Neural crest cell (in vitro differentiated cells): ENCODE measurements around the gene ATPAF2. TPM values are rescaled to one million over a fixed set of nuclear protein-coding genes. Genes with fewer than 3 reads are reported as not detected.

ENCODE experiments used
- DNase-seq: peaks from one replicate; pipeline ENCODE4 v3.0.0; 2021; ENCODE audit warnings: low read depth, mixed read lengths, low spot score
- H3K27ac Mint-ChIP-seq: one replicate; pipeline ENCODE4 v1.8.0; 2021; ENCODE audit warnings: mild to moderate bottlenecking, mixed read lengths; ENCODE audit not compliant: unreplicated experiment
- H3K27me3 Mint-ChIP-seq: 2 replicates; pipeline ENCODE4 v1.8.0; 2021; ENCODE audit warnings: low read depth, mild to moderate bottlenecking, mixed read lengths
- H3K36me3 Mint-ChIP-seq: 2 replicates; pipeline ENCODE4 v1.8.0; 2021; ENCODE audit warnings: low read depth, mild to moderate bottlenecking, mixed read lengths
- H3K4me1 Mint-ChIP-seq: 2 replicates; pipeline ENCODE4 v1.8.0; 2021; ENCODE audit warnings: mixed read lengths
- H3K4me3 Mint-ChIP-seq: one replicate; pipeline ENCODE4 v1.8.0; 2021; ENCODE audit warnings: mild to moderate bottlenecking, mixed read lengths
- H3K9me3 Mint-ChIP-seq: 2 replicates; pipeline ENCODE4 v1.8.0; 2021; ENCODE audit warnings: mixed read lengths
- CTCF ChIP-seq: fragments of 200-600 bp; sonication (generic); conservative IDR thresholded peaks from 2 replicates; pipeline ENCODE4 v1.5.0; 2021; ENCODE audit warnings: antibody characterized with exemption, mild to moderate bottlenecking
- total RNA-seq: library from RNA; stranded (reverse); gene quantifications from 2 replicates; pipeline ENCODE4 v1.2.1, GENCODE V29; 2021

The ATPAF2 gene
- total RNA-seq, 1 donor from 2014 or later = 23.1 TPM

DNA sequence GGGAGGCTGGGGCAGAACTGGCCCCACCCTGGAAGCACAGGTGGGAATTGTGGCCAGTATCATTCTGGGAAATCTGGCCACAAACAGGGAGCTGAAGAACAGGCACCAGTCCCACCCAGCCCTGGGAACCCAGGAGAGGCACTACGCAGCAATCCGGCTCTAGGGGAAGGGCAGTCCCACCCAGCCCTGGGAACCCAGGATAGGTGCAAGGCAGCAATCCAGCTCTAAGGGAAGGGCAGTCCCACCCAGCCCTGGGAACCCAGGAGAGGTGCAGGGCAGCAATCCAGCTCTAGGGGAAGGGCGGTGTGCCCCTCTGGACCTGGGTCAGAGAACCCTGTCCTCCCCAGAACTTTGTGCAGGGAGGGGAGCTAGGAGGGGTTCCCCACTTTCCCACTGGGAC, 59.2 kb downstream of the ATPAF2 start:
- no peak overlapping the region for H3K4me3 Mint-ChIP-seq
- H3K36me3 Mint-ChIP-seq = no peaks in the 10 kb centered on the region
- H3K27me3 Mint-ChIP-seq = no peaks in the 10 kb centered on the region
- no peaks in the 10 kb centered on the region for H3K4me1 Mint-ChIP-seq
- no peak for TF ChIP-seq CTCF
- no peak overlapping the region for H3K27ac Mint-ChIP-seq
- no peaks in the 10 kb centered on the region for H3K9me3 Mint-ChIP-seq
- no peak for DNase-seq

GRCh38 chr17:17978481-17979424, 60.2 kb downstream of the ATPAF2 start:
- Mint-ChIP-seq H3K4me3 (no peak overlapping the region), H3K9me3 (no peaks in the 10 kb centered on the region), H3K4me1 (no peaks in the 10 kb centered on the region), H3K36me3 (no peaks in the 10 kb centered on the region), H3K27ac (no peak overlapping the region), H3K27me3 (no peaks in the 10 kb centered on the region)
- no peak for TF ChIP-seq CTCF
- no peak for DNase-seq

DNA sequence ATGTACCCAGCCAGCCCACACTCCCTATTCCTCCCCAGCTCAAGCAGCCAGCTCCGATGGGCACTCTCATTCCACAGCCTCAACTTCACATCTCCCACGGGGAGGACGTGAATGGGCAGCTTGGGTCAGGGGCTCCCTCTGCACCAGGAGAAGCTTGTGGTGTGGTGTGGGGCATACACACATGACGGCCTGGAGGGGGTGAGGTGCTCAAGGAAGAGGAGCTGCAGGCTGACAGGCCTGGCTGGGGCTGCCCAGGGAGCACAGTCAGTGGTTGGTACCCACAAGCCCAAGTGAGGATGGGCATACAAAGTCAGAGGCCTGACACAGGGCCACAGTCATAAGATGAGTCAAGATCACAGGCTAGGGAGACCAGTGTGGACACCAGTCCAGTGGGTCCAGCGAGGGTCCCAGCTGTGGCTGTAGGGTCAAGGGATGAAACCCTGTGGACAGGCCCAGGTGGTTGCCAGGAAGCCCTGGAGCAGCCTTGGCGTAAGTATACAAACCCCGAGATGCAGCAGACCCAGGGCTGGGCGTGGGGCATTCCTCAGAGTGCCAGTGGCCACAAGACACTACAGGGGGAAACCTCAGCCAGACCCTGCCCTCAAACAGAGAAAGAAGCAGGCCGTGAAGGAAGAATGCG, 61.9 kb downstream of the ATPAF2 start:
- Mint-ChIP-seq H3K27me3 (no peaks in the 10 kb centered on the region), H3K4me3 (no peak overlapping the region), H3K4me1 (peaks cover 13% of the 10 kb centered on the region), H3K36me3 (no peaks in the 10 kb centered on the region), H3K27ac (no peak overlapping the region), H3K9me3 (no peaks in the 10 kb centered on the region)
- no peak for DNase-seq
- TF ChIP-seq CTCF = no peak

- Mint-ChIP-seq H3K4me1 (peaks cover 20% of the 10 kb centered on the region), H3K27ac (no peak overlapping the region), H3K4me3 (no peak overlapping the region), H3K27me3 (no peaks in the 10 kb centered on the region), H3K36me3 (no peaks in the 10 kb centered on the region), H3K9me3 (no peaks in the 10 kb centered on the region)
- no peak for DNase-seq
- TF ChIP-seq CTCF = no peak
These were observed 63.5 kb downstream of the ATPAF2 start for GRCh38 chr17:17975436-17975835.

GRCh38 chr17:17972952-17973254, 66.1 kb downstream of the ATPAF2 start:
- Mint-ChIP-seq H3K36me3 (no peaks in the 10 kb centered on the region), H3K9me3 (no peaks in the 10 kb centered on the region), H3K27ac (peak overlapping the region; percentile 90), H3K4me3 (peak overlapping the region; percentile 95), H3K27me3 (no peaks in the 10 kb centered on the region), H3K4me1 (peaks cover 20% of the 10 kb centered on the region)
- no peak for TF ChIP-seq CTCF
- no peak for DNase-seq
